ENCODE data around the gene MLXIP. TPM values are rescaled to one million over a fixed set of nuclear protein-coding genes. Genes with fewer than 3 reads are reported as not detected.

The MLXIP gene
- total and polyA plus RNA-seq, 12 donors: 13.7 to 98.1 (median 40.1) TPM

- Histone ChIP-seq H3K9me3 (replicated peaks in 1 of 3) (no peaks in the 10 kb centered on the region), H3K27me3 (no peaks in the 10 kb centered on the region), H3K27ac (no peak overlapping the region), H3K4me3 (no peak overlapping the region), H3K36me3 (replicated peaks in 1 of 2) (peaks cover 0 to 86% of the 10 kb centered on the region in 2 donors), H3K4me1 (replicated peaks in 1 of 2) (peaks cover 0 to 4% of the 10 kb centered on the region in 2 donors)
- DNase-seq: no peak
- intact Hi-C loops (cut with DNase I): no loop called here
- TF ChIP-seq CTCF (IDR thresholded peaks at IDR 0.05) (no peak), POLR2A (IDR thresholded peaks at IDR 0.05) (no peak)
- 95 to 96% (median 95%) methylated on average over 12 to 18 of the region's 18 CpGs for WGBS, 4 donors
Observed at GRCh38 chr12:122135437-122136031, 57.0 kb downstream of the MLXIP start.

GRCh38 chr12:122137229-122137628, 58.7 kb downstream of the MLXIP start:
- H3K27ac ChIP-seq: no peak overlapping the region
- no peaks in the 10 kb centered on the region for H3K27me3 ChIP-seq
- no peak for DNase-seq
- peaks cover 0 to 90% of the 10 kb centered on the region in 2 donors for H3K36me3 ChIP-seq (replicated peaks in 1 of 2)
- intact Hi-C loops (cut with DNase I): no loop called here
- WGBS, 4 donors: 78 to 87% (median 83%) methylated on average over 9 to 10 of the region's 10 CpGs
- H3K9me3 ChIP-seq (replicated peaks in 1 of 3): no peaks in the 10 kb centered on the region
- no peaks in the 10 kb centered on the region for H3K4me1 ChIP-seq (replicated peaks in 1 of 2)
- H3K4me3 ChIP-seq: no peak overlapping the region
- no peak for TF ChIP-seq POLR2A (IDR thresholded peaks at IDR 0.05)
- TF ChIP-seq CTCF (IDR thresholded peaks at IDR 0.05): no peak

GRCh38 chr12:122137681-122138080, 59.1 kb downstream of the MLXIP start:
- 73 to 83% (median 78%) methylated on average over 6 to 11 of the region's 11 CpGs for WGBS, 4 donors
- Histone ChIP-seq H3K4me3 (no peak overlapping the region), H3K9me3 (replicated peaks in 1 of 3) (no peaks in the 10 kb centered on the region), H3K27me3 (no peaks in the 10 kb centered on the region), H3K4me1 (replicated peaks in 1 of 2) (no peaks in the 10 kb centered on the region), H3K36me3 (replicated peaks in 1 of 2) (peaks cover 0 to 90% of the 10 kb centered on the region in 2 donors), H3K27ac (no peak overlapping the region)
- TF ChIP-seq CTCF (IDR thresholded peaks at IDR 0.05) (no peak), POLR2A (IDR thresholded peaks at IDR 0.05) (no peak)
- no peak for DNase-seq
- intact Hi-C loops (cut with DNase I): no loop called here

DNA sequence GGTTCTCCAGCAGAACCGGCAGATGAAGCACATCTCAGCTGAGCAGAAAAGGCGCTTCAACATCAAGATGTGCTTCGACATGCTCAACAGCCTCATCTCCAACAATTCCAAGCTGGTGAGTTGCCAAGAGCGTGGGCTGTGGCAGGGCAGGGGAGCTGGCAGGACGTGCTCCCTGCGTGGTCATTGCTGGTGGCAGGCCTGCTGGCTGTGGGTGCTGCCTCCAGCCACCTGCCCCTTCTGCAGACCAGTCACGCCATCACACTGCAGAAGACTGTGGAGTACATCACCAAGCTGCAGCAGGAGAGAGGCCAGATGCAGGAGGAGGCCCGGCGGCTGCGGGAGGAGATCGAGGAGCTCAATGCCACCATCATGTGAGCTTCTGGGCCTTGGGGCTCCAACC, 59.6 kb downstream of the MLXIP start:
- no peak for TF ChIP-seq CTCF (IDR thresholded peaks at IDR 0.05)
- no peak for TF ChIP-seq POLR2A (IDR thresholded peaks at IDR 0.05)
- H3K27me3 ChIP-seq: no peaks in the 10 kb centered on the region
- H3K9me3 ChIP-seq (replicated peaks in 1 of 3): no peaks in the 10 kb centered on the region
- no peak overlapping the region for H3K27ac ChIP-seq
- H3K4me1 ChIP-seq (replicated peaks in 1 of 2): no peaks in the 10 kb centered on the region
- no peak for DNase-seq
- WGBS, 4 donors: 72 to 94% (median 92%) methylated on average over 3 to 11 of the region's 11 CpGs
- intact Hi-C loops (cut with DNase I): no loop called here
- no peak overlapping the region for H3K4me3 ChIP-seq
- H3K36me3 ChIP-seq (replicated peaks in 1 of 2): peaks cover 0 to 90% of the 10 kb centered on the region in 2 donors
